Middle frontal gyrus (tissue), 1 donor: ENCODE results near the gene HEXIM1.

Source experiments
- DNase-seq: peaks from one replicate; pipeline ENCODE4 v3.0.0-alpha.2; 2015; ENCODE audit warnings: low spot score; ENCODE audit errors: extremely low spot score

Gene HEXIM1

DNA sequence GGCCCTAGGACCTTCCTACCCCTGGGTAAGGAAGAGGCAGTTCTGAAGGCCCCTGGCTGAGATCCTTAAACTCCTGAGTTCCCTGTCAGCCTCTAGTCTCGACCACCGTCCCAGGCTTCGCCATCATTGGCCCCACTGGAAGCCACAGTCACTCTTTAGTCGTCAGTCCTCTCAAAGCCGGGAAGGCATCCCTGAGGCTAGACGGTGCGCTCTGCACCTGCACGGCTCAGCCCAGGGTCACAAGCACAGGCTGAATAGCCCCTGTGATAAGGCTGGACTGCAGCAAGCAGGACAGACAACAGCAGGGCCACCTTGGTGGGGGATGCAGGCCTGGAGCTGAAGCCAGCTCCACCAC, 3.3 kb upstream of the HEXIM1 start:
- DNase-seq, result no peak

DNA sequence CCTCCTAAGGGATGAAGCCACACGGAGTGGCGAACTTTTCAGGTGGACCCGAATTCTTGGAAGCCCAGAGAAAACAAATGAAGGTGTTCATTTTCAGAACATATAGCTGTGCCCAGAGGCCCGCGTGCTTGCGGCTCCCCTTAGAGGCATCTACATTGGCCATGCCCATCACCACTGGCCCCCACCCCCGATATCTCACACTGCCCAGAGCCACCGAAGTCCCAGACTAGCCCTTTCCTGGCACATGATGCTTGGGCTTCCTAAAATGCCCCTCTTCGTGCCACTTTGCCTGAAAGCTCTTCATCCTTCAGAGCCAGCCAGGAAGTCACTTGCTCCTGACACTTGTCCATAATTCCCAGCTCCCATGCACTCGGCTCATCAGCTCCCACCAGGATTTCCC, 2.1 kb upstream of the HEXIM1 start:
- DNase-seq, result no peak

DNA sequence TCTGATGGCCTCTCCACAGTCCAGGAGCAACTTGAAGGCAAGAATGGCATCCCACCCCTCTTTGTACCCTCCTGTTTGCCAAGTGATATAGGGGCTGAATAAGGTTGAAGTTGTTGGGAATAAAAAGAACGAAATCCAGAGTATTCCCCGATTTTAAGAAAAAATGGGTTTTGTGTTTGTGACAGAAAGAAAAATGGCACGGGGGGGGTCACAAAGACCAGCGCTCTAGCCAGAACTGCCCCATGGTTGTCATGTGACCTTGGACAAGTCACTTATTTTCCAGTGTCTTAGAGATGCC, 1.7 kb upstream of the HEXIM1 start:
- DNase-seq, result no peak

DNA sequence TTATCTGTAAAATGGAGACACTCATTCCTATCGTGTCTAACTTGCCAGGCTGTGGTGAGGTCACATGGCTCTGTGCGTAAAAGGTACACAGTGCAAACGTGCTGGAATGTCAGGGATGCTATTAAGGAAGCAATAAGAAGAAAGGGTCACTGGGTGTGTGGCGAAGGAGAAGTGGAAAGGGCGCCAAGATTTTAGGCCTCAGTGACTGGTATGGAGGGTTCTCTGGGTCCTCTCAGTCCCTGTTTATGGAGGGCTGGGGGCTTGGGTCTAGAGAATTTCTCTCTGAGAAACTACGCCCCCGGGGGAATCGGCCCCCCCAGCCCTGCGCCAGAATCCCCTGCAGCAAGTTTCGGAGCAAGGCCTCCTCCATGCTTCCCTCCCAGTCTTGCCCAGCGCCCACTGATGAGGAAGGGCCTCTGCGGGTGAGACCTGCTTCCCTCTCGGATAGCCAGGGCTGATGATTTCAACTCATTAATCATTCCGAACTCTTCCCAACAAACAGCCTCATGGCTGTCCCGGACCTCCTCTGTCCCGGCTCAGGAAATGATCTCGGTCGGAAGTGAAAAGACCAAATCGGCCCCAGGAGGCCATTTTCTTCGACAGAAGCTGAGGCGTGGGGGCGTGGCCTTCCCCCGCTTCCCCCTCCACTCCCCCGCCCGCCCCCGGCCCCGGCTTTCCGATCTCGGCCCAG, 1.2 kb upstream of the HEXIM1 start:
- no peak for DNase-seq

- peak; percentile 90 for DNase-seq
Observed at GRCh38 chr17:45147581-45148182, 593 bp upstream of the HEXIM1 start.

- no peak for DNase-seq
Observed at GRCh38 chr17:45149037-45149668, 878 bp downstream of the HEXIM1 start.

GRCh38 chr17:45149669-45150664, 1.7 kb downstream of the HEXIM1 start:
- DNase-seq, result no peak

DNA sequence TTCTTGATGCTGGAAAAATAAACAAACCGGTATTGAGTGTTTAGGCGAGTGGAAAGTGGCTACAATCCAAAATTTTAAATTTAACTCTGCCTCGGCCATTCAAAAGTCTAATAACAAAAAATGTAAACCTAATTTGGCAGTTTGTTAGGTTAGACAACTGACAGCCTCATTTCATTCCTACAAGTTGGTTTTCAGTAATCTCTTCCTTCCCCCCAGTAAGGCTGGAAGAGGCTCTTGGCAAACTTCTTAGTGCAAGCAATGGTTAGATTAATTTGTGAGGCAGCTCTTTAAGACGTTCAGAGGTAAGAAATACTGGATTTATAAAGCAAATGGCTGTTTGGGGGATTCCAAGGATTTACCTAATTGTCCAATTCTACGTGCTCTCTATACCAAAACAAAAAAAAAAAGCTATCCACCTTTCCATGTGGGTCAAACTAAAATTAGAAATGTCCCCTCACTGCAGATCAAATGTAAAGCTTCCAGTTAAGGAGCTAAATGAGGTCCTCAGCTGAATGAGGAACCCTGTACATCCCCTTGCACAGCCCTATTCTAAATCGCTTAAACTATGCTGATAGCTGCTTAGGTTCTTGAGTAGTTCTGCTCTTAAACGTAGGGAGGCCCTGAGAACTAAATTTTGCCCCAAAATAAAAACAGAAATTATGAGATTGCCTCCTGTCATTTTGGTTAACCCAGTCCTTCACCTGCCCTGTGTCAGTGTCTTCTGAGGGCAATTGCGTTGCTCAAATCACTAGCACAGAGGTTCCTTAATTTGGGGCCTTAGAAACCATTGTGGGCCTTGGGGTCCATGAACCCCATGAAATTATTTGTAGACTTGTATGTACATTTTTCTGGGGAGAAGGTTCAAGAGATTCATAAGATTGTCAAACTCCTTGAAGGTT, 2.9 kb downstream of the HEXIM1 start:
- DNase-seq, result no peak

GRCh38 chr17:45155029-45155428, 6.8 kb downstream of the HEXIM1 start:
- DNase-seq, result no peak

DNA sequence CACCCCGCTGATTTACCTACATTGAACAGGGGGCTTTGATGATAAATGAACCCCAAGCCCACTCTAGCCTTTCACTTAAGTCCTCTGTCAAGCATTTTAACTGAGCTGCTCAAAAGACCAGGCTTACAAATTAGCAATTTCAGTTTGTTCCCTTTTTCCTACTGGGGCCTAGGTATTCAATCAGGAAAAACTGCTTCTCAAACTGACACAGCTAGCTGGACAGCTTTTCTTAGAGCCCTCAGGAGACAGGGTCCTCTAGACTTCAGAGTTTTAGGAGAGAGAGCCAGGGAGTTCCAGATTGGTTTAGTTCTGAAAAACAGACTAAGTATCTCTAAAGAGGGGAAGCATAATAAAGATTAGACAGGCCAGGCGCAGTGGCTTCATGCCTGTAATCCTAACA, 7.2 kb downstream of the HEXIM1 start:
- DNase-seq, result no peak

GRCh38 chr17:45156242-45156641, 8.0 kb downstream of the HEXIM1 start:
- no peak for DNase-seq

DNA sequence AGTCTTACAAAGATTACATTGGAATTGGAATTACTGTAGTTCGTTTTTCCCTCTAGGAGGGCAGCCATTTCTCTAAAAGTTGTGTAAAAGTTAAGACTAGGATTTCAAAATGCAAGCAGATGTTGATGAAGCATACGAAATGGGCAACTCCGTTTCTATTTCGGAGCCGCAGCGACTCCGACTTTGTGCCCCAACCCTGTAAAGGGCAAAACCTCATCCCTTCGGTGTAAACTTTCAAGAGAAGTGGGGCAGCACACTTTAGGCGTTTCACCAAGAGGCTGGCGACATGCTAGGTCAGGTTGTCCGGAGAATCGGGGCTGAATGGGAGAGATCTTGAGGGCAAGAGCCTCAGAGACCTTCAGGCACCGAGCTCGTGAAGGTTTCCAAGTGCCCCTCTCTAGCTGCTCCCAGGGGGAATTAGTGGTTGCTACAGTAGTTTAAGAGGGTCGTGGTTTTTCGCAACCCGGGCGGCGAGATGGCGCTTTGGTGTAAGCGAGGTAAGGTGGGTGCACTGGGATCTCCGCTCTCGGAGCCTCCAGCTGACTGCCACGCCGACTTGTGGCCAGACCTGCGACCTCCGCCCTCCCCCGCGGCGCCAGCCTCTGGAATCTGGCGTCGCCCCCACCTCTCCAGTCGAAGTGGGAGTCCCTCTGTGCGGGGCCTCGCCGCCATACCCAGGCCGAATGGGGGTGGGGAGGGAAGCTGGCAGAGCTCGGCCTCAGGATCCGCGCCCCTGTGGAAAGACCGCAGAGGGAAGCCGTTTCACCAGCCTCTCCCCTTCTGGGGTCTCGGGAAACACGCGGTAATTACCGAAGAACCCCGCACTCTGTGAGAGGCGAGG, 12.4 kb downstream of the HEXIM1 start:
- no peak for DNase-seq

DNA sequence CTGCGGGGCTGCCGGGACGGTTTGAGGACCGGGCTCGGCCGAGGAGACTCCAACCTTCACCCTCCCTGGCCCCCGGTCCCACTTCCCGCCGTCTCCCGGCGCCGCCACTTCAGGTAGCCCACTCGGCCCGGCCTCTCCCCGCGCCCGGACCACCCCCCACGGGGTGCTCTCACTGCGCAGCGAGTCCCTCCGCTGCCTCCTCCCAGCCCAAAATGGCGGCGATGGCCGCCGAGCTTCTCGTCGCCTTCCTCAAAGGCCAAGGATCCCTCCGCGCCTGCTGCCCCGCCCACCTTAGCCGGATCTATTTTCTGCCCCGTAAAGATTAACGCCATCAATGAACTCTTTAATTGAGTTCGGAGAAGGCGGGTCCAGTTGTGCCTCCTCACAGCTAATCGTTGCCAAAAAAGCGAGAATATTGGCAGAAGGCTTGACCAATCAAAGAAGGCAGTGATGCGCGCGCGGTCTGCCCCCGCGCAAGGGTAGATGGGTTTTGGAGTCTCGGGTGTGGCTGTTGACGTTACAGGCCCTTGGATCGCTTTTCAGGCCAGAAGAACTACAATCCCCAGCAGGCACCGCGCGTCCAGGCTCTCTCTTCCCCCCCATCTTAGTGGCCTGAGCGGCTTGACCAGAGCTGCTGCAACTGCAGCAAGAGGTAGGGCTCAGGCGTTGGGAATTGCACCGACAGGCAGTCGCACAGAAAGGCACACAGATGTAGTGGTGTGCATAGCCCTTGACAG, 13.2 kb downstream of the HEXIM1 start, which contains the start of gene HEXIM2:
Gene HEXIM2 (plus strand): TSS at position 588 of the 737 bp plus-strand sequence. CDS start 919 bp downstream, outside the sequence.
- peak; percentile 100 for DNase-seq

DNA sequence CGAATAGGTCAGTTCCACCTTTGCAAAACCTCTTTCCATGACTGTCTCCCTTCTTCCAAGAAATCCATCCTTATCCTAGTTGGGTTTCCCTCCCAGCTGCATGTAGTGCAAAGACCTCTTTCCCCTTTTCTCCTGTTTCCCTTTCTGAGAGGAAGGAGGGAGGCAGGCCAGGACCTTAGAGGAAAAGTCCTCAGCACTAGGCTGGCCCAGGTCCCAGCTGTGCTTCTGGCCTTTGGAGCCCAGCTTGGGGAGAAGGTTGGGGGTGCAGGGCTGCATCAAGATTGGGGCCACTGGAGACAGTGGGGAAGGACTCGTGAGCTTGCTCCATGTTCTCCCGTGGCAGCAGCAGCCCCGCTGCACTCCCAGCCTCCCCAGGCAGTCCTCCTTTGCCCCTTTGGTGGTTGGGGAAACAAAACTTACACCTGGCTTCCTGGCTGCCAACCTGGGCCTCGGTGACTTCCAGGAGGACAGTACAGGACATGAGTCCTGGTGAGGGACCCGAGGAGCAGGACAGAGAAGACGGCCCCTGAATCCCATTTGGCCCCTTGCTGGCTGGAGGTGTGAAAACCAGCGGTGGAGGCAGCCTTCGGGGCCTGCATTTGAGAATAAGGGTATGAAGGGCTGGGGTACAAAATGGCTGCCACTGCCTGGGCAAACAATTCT, 13.9 kb downstream of the HEXIM1 start:
- no peak for DNase-seq

DNA sequence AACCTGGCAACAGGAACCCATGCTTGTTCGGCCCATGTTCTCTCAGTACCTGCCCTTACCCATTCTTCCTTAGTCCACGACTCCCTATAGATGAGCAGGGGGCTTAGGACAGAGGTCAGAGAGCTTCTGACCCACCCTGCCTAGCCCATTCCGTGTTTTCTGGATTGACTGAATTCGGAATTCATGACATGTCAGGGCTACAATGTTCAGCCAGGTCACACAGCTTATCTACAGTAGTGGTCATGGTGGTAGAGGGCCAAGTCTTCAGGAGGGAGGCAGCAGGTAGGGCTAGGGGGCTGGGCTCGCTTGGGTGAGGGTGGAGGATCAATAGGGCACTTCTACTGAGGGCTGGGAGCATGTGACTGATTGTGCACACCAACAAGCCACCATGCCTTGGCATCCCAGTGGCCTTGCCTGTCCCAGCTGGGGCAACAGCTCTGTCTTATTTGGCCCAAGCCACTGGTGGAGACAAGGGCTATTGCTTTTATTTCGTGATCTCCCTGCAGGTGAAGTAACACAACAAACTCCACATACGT, 16.5 kb downstream of the HEXIM1 start:
- DNase-seq, result no peak

DNA sequence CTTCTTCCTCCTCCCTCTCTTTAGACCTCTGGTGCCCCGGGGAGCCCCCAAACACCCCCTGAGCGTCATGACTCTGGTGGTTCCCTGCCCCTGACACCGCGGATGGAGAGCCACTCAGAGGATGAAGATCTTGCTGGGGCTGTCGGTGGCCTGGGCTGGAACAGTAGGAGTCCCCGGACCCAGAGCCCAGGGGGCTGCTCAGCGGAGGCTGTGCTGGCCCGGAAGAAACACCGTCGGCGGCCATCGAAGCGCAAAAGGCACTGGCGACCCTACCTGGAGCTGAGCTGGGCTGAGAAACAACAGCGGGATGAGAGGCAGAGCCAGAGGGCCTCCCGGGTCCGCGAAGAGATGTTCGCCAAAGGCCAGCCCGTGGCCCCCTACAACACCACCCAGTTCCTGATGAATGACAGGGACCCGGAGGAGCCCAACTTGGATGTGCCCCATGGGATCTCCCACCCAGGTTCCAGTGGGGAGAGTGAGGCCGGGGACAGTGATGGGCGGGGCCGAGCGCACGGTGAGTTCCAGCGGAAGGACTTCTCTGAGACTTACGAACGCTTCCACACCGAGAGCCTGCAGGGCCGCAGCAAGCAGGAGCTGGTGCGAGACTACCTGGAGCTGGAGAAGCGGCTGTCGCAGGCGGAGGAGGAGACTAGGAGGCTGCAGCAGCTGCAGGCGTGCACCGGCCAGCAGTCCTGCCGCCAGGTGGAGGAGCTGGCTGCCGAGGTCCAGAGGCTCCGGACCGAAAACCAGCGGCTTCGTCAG, 20.9 kb downstream of the HEXIM1 start:
- DNase-seq, result no peak

DNA sequence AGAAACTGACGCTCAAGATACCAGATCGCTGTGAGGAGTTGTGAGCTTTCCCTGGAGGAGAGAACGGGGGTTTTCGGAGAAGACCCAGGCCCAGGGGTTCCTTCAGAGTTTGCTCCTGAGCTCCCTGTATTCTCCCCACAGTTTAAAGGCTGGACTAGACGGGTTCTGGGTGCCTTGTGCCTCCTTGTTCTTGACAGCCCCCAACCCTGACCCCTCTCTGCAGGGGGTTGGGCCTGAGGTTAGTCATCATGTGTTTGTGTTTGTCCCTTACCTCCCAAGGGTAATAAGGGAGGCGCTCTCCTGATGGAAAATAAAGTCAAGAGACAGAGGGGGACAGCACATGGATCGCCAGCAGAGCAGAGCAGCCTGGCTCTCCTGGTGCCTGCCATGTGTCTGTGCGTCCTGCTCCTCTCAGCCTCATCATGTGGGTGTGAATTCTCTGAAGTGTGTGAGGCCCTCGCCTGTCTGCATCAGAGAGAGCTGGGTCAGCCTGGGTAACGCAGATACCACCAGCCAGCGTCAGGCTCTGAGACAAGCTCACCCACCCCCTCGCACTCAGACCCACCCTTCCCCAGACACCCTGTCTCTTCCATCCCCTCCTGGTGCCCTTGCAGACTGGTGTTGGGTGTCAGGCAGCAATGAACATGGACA, 22.1 kb downstream of the HEXIM1 start:
- no peak for DNase-seq
